ENCODE data around the gene TRABD2B.

The TRABD2B gene

GRCh38 chr1:47895279-47896125 lies 101.7 kb downstream of the TRABD2B start:
- POLR2A ChIA-PET, result no interaction called here
- CTCF ChIA-PET, result no interaction called here
- TF ChIP-seq, protein P1, sequence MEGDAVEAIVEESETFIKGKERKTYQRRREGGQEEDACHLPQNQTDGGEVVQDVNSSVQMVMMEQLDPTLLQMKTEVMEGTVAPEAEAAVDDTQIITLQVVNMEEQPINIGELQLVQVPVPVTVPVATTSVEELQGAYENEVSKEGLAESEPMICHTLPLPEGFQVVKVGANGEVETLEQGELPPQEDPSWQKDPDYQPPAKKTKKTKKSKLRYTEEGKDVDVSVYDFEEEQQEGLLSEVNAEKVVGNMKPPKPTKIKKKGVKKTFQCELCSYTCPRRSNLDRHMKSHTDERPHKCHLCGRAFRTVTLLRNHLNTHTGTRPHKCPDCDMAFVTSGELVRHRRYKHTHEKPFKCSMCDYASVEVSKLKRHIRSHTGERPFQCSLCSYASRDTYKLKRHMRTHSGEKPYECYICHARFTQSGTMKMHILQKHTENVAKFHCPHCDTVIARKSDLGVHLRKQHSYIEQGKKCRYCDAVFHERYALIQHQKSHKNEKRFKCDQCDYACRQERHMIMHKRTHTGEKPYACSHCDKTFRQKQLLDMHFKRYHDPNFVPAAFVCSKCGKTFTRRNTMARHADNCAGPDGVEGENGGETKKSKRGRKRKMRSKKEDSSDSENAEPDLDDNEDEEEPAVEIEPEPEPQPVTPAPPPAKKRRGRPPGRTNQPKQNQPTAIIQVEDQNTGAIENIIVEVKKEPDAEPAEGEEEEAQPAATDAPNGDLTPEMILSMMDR (IDR thresholded peaks at IDR 0.05; ENCODE audit: control extremely low read depth, extremely low read depth, low read depth, missing control alignments), result no peak
- no peak for DNase-seq (ENCODE audit: extremely low spot score)

GRCh38 chr1:47894410-47895278 lies 102.5 kb downstream of the TRABD2B start:
- DNase-seq (ENCODE audit: extremely low spot score), result no peak
- POLR2A ChIA-PET, result no interaction called here
- TF ChIP-seq, protein P1 (IDR thresholded peaks at IDR 0.05; ENCODE audit: control extremely low read depth, extremely low read depth, low read depth, missing control alignments), result no peak
- CTCF ChIA-PET, result no interaction called here

GRCh38 chr1:47893412-47893811 lies 103.8 kb downstream of the TRABD2B start:
- DNase-seq (ENCODE audit: extremely low spot score), result no peak
- ChIA-PET CTCF (no interaction called here), POLR2A (no interaction called here)
- TF ChIP-seq, protein P1 (IDR thresholded peaks at IDR 0.05; ENCODE audit: control extremely low read depth, extremely low read depth, low read depth, missing control alignments), result no peak

GRCh38 chr1:47890779-47891178 lies 106.4 kb downstream of the TRABD2B start:
- DNase-seq (ENCODE audit: extremely low spot score), result no peak
- TF ChIP-seq, protein P1 (IDR thresholded peaks at IDR 0.05; ENCODE audit: control extremely low read depth, extremely low read depth, low read depth, missing control alignments), result no peak
- POLR2A ChIA-PET, result no interaction called here
- CTCF ChIA-PET, result no interaction called here

DNA sequence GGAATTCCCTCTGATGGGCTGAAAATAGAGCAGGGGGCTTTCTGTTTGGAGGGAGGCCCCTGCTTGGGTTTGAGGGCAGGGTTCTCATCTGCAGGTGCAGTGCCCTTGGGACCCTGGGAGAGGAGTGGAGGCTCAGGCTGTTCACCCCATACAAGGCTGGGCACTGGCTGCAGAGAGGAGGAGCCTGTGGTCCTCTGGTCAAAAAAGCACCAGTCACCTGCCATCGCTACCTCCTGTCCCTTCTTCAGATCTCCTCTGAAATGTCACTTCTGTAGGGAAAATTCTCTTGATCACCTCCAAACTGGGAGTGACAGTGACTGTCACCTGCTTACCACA lies 108.9 kb downstream of the TRABD2B start:
- ChIA-PET POLR2A (no interaction called here), CTCF (no interaction called here)
- TF ChIP-seq, protein P1 (IDR thresholded peaks at IDR 0.05; ENCODE audit: control extremely low read depth, extremely low read depth, low read depth, missing control alignments), result no peak

DNA sequence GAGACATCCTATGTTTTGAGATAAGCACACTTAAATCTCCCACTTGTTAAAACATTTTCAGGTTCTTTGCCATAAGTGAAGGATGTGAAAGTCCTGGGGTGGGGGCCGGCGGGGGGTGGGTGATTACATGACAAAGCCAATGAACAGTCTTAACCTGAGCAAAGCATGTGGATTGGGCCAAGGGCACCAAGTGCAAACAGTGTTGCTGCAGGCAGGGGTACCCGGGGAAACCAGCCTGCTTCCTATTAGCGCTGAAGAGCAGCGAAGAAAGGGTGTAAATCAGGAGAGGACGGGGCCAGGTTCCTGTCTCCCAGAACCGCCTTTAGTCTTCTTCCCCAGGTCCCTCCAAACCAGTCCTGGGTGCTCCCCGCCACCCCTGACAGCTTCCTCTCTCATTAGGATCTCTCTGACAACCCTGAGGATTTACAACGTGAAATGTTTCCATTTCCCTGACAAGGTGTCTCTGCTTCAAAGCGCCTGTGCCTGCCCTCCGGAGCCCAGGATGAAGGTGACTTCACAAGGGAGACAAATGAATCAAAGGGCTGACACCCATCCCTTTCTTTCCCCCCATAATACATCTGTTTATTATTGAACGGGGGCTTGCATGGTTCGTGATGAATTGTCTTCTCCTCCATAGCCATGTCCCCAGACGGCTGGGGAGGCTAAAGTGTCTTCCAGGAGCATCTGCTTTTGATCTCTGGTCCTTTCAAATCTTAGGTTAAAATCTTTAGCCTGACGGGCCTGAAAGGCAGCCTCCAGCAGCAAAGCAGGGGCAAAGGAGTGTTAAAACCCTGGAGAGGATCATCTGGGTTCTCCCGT lies 109.5 kb downstream of the TRABD2B start:
- ChIA-PET CTCF (no interaction called here), POLR2A (no interaction called here)
- DNase-seq (ENCODE audit: extremely low spot score), result no peak
- TF ChIP-seq, protein P1 (IDR thresholded peaks at IDR 0.05; ENCODE audit: control extremely low read depth, extremely low read depth, low read depth, missing control alignments), result no peak

More for the DNA sequence above, 108.9 kb downstream of the TRABD2B start:
- DNase-seq (ENCODE audit: extremely low spot score), result no peak

All from GM10248 (cell line).